ENCODE data around the gene WDR89.

The WDR89 gene, protein sequence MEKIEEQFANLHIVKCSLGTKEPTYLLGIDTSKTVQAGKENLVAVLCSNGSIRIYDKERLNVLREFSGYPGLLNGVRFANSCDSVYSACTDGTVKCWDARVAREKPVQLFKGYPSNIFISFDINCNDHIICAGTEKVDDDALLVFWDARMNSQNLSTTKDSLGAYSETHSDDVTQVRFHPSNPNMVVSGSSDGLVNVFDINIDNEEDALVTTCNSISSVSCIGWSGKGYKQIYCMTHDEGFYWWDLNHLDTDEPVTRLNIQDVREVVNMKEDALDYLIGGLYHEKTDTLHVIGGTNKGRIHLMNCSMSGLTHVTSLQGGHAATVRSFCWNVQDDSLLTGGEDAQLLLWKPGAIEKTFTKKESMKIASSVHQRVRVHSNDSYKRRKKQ

DNA sequence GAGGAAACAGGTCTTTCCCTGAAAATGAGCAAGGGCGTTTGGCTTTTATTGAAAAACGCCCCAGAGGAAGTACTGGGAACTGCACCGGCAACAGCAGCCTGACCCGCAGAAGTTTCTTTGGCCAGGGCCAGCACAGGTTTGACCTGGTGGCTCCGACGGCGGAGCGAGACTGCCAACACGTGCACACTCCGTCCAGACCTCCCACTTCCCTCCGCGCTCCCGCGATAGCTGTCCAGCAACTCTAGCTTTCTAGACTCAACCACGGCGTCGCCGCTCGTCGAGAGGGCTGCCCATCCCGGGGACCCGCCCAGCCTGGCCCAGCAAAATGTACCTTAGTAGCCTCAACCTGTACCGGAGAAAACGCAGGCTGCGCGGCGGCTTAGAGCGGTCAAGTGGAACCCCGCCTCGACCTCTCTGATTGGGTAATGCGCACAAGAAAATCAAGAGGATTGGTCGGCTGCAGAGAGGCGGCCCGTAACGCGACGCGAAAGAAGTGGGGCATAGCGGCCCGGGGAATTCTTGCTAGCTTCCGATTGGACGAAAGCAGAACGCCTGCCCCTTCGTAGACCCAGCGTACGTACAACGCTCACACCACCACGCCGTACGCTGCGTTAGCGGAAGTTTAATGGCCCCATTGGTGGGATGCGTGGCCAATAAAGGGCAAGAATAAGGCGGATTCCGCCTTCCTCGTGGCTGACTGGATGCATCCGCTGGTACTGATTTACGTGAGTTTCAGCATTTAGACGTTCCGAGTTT lies at the start of gene WDR89:
Gene WDR89, minus strand, starts transcription at position 399 of the 756 bp plus-strand sequence. CDS start 41,929 bp downstream, outside the sequence.
- DNase-seq (ENCODE audit: low spot score), result peak; percentile 91
- in situ Hi-C loops (cut with MboI; ENCODE audit: low pct_unique_long_range_greater_than_20kb, low sequenced_read_pairs, unreplicated experiment), result loop anchor here (25.0 kb wide), 1 partner anchor 254 kb away; no protein-coding TSS in a partner anchor

DNA sequence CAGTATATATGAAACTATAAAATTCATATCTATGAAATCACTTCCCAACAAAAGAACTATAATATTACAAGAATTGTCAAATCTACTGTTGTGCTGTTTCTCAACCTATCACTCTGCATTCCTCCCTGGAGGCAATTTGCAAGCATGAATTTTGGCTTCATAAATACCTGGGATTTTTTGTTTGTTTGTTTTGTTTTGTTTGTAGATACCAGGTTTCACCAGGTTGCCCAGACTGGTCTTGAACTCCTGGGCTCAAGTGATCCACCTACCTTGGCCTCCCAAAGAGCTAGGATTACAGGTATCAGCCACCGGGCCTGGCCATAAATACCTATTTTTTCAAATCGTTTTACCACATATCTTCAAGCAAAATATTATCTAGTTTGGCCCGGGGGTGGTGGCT lies 47.5 kb upstream of the WDR89 start:
- DNase-seq (ENCODE audit: low spot score), result no peak
- TF ChIP-seq, protein P1, sequence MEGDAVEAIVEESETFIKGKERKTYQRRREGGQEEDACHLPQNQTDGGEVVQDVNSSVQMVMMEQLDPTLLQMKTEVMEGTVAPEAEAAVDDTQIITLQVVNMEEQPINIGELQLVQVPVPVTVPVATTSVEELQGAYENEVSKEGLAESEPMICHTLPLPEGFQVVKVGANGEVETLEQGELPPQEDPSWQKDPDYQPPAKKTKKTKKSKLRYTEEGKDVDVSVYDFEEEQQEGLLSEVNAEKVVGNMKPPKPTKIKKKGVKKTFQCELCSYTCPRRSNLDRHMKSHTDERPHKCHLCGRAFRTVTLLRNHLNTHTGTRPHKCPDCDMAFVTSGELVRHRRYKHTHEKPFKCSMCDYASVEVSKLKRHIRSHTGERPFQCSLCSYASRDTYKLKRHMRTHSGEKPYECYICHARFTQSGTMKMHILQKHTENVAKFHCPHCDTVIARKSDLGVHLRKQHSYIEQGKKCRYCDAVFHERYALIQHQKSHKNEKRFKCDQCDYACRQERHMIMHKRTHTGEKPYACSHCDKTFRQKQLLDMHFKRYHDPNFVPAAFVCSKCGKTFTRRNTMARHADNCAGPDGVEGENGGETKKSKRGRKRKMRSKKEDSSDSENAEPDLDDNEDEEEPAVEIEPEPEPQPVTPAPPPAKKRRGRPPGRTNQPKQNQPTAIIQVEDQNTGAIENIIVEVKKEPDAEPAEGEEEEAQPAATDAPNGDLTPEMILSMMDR (IDR thresholded peaks at IDR 0.05; ENCODE audit: extremely low read depth, insufficient read depth, missing control alignments), result no peak

More for the DNA sequence above, at the start of gene WDR89:
- TF ChIP-seq, protein P1 (IDR thresholded peaks at IDR 0.05; ENCODE audit: extremely low read depth, insufficient read depth, missing control alignments), result peak; percentile 48

DNA sequence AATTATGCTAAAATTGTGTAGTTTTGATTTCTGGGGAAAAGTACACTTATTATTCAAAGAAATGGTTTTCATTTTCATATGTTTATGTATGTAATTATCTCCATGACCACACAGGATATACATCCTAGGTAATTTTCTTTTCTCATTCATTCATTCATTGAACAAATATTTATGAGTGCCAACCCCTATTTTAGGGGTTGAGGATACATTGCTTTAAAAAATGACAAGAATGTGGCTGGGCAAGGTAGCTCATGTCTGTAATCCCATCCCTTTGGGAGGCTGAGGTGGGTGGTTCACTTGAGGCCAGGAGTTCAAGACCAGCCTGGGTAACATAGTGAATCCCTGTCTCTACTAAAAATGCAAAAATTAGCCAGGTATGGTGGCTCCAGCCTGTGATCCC lies 45.3 kb upstream of the WDR89 start:
- in situ Hi-C loops (cut with MboI; ENCODE audit: low pct_unique_long_range_greater_than_20kb, low sequenced_read_pairs, unreplicated experiment), result no loop called here
- TF ChIP-seq, protein P1 (IDR thresholded peaks at IDR 0.05; ENCODE audit: extremely low read depth, insufficient read depth, missing control alignments), result no peak
- no peak for DNase-seq (ENCODE audit: low spot score)

More for the DNA sequence above, 47.5 kb upstream of the WDR89 start:
- in situ Hi-C loops (cut with MboI; ENCODE audit: low pct_unique_long_range_greater_than_20kb, low sequenced_read_pairs, unreplicated experiment), result no loop called here

DNA sequence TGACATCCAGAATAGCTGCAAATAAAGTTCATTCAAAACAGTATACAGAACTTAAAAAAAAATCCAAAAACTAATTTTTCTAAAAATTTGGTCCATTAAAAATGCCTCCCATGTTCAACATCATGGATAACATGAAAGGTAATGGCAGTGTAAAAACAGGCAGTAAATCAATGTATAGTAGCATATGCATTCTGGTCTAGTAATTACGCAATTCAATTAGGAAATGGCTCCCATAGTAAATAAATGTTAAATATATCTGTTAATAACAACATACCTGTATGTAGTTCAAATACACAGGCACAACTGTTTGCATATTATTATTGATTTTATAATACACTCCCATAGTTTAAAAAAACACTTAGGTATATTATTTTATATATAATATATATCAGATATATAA lies 43.7 kb upstream of the WDR89 start:
- in situ Hi-C loops (cut with MboI; ENCODE audit: low pct_unique_long_range_greater_than_20kb, low sequenced_read_pairs, unreplicated experiment), result no loop called here
- TF ChIP-seq, protein P1 (IDR thresholded peaks at IDR 0.05; ENCODE audit: extremely low read depth, insufficient read depth, missing control alignments), result no peak
- no peak for DNase-seq (ENCODE audit: low spot score)

DNA sequence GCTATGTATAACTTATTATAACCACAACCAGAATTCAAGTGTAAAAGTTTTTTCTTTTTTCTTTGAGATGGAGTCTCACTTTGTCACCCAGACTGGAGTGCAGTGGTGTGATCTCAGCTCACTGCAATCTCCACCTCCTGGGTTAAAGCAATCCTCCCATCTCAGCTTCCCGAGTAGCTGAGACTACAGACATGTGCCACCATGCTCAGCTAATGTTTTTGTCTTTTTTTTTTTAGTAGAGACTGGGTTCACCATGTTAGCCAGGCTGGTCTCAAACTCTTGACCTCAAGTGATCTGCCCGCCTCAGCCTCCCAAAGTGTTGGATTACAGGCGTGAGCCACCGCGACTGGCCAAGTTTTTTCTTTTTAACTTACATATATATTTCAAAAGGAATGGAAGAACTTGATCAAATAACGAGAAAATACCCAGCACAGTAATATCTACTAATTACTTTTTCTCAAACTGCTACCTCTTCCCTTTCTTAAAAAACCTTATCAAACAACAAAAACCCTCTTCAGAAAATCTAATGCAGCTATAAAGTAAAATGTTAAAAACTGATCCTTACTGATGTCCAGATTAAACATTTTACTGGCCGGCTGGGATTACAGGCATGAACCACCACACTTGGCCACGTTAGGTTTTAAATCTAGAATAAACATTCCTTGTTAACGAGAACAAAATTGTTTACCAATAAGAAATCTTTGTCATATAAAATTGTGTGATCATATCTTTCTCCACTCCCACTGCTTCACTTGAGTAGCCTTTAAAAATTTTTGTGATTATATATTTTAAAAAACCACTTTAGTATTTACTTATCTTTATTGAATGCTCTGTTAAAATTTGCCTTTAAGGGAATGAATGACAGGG lies 41.3 kb upstream of the WDR89 start:
- TF ChIP-seq, protein P1 (IDR thresholded peaks at IDR 0.05; ENCODE audit: extremely low read depth, insufficient read depth, missing control alignments), result no peak
- DNase-seq (ENCODE audit: low spot score), result no peak
- in situ Hi-C loops (cut with MboI; ENCODE audit: low pct_unique_long_range_greater_than_20kb, low sequenced_read_pairs, unreplicated experiment), result no loop called here

DNA sequence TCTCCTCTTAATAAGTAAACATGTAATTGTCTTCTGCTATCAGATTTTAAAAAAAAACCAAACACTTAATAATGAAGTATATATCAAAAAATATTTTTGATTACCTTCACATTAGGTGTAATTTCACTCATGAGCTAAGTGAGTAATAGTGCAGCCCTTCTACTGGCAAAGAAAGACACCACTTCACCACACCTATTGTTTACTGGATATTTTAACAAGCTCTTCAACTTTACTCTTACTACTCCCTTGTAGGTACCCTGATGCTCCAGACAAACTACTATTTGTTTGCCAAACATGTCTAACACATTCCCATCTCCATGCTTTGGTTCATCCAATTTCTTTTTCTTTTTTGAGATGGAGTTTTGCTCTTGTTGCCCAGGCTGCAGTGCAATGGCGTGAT lies 36.9 kb upstream of the WDR89 start:
- TF ChIP-seq, protein P1 (IDR thresholded peaks at IDR 0.05; ENCODE audit: extremely low read depth, insufficient read depth, missing control alignments), result no peak
- no peak for DNase-seq (ENCODE audit: low spot score)
- in situ Hi-C loops (cut with MboI; ENCODE audit: low pct_unique_long_range_greater_than_20kb, low sequenced_read_pairs, unreplicated experiment), result no loop called here
